OCI-LY7 (cell line): Measurements from ENCODE around the gene EGLN3. TPM values are rescaled to one million over a fixed set of nuclear protein-coding genes. Genes with fewer than 3 reads are reported as not detected.

Experiments
- BruUV-seq: library from RNA; stranded (reverse); fragments of 400-500 nt; replicated peaks from 2 replicates; lab custom pipeline; 2021; lab: Mats Ljungman, UMichigan
- CTCF ChIA-PET: fragments of 300-600 bp; sonication (Branson Sonifier 250); formaldehyde crosslinking; loops from one replicate; lab custom pipeline; 2022; ENCODE audit warnings: antibody characterized with exemption; ENCODE audit not compliant: unreplicated experiment; lab: Charles Lee
- POLR2A ChIA-PET: fragments of 300-600 bp; sonication (Branson Sonifier 250); formaldehyde crosslinking; loops from one replicate; lab custom pipeline; 2022; ENCODE audit warnings: antibody characterized with exemption; lab: Charles Lee
- DNase-seq: peaks from one replicate; pipeline ENCODE4 v3.0.0-alpha.2; 2015; ENCODE audit warnings: low spot score
- H2AFZ ChIP-seq: fragments of 200-600 bp; sonication (generic), shearing (Covaris generic); 2 replicates; pipeline ENCODE4 v1.6.1; 2014; ENCODE audit warnings: mild to moderate bottlenecking, antibody characterized with exemption, low read length, moderate library complexity
- H3K27ac ChIP-seq: fragments of 200-600 bp; sonication (generic); 2 replicates; pipeline ENCODE4 v1.5.1; 2014; ENCODE audit warnings: mixed run types, low read depth, mild to moderate bottlenecking, moderate library complexity, low read length, inconsistent platforms; ENCODE audit not compliant: poor library complexity, severe bottlenecking
- H3K36me3 ChIP-seq: fragments of 200-600 bp; sonication (generic); 2 replicates; pipeline ENCODE4 v1.6.1; 2014; ENCODE audit warnings: mild to moderate bottlenecking, antibody characterized with exemption, low read length, moderate library complexity, mixed read lengths; ENCODE audit not compliant: insufficient read depth
- H3K4me1 ChIP-seq: fragments of 200-600 bp; sonication (generic); 2 replicates; pipeline ENCODE4 v1.5.1; 2014; ENCODE audit warnings: mild to moderate bottlenecking, low read length; ENCODE audit not compliant: insufficient read depth, poor library complexity, severe bottlenecking
- H3K4me2 ChIP-seq: fragments of 200-600 bp; sonication (generic); 2 replicates; pipeline ENCODE4 v1.6.1; 2014; ENCODE audit warnings: mild to moderate bottlenecking, low read length
- H3K4me3 ChIP-seq: fragments of 200-600 bp; sonication (generic); 2 replicates; pipeline ENCODE4 v1.5.1; 2014; ENCODE audit warnings: mild to moderate bottlenecking, low read depth, low read length; ENCODE audit not compliant: poor library complexity, severe bottlenecking
- H3K79me2 ChIP-seq: fragments of 200-600 bp; sonication (generic); 2 replicates; pipeline ENCODE4 v1.6.1; 2016; ENCODE audit warnings: low read depth, mild to moderate bottlenecking, low read length, moderate library complexity, mixed read lengths; ENCODE audit not compliant: insufficient read depth
- H3K9me2 ChIP-seq: fragments of 200-600 bp; sonication (generic); 2 replicates; pipeline ENCODE4 v1.6.1; 2016; ENCODE audit warnings: mild to moderate bottlenecking, low read length, mixed read lengths; ENCODE audit not compliant: insufficient read depth
- H3K9me3 ChIP-seq: fragments of 200-600 bp; sonication (generic); 2 replicates; pipeline ENCODE4 v1.6.1; 2014; ENCODE audit warnings: mild to moderate bottlenecking, mixed run types, low read length, mixed read lengths
- H4K20me1 ChIP-seq: fragments of 200-600 bp; sonication (generic); 2 replicates; pipeline ENCODE4 v1.6.1; 2014; ENCODE audit warnings: mild to moderate bottlenecking, antibody characterized with exemption, low read length, moderate library complexity, mixed read lengths; ENCODE audit not compliant: insufficient read depth
- CTCF ChIP-seq: fragments of 200-600 bp; sonication (generic); conservative IDR thresholded peaks from 2 replicates; pipeline ENCODE4 v1.5.1; 2014; ENCODE audit warnings: mild to moderate bottlenecking, antibody characterized with exemption, low read length, moderate library complexity, mixed read lengths
- EZH2phosphoT487 ChIP-seq: fragments of 200-600 bp; sonication (generic); IDR thresholded peaks from 2 replicates; pipeline ENCODE4 v1.6.1; 2018; ENCODE audit warnings: low read depth, borderline replicate concordance, mild to moderate bottlenecking, mixed run types, antibody characterized with exemption, low read length, moderate library complexity, mixed read lengths
- intact Hi-C: fragments of 100-400 bp; cut with micrococcal nuclease; formaldehyde crosslinking; loops from one replicate; pipeline ENCODE4 v1.10.0; 2022; ENCODE audit not compliant: unreplicated experiment
- total RNA-seq, 2 experiments: library from RNA; depleted of rRNA in 1 of 2; stranded (reverse); fragments of >200 nt in 1 of 2; shearing (Covaris generic) in 1 of 2; gene quantifications; 2 replicates each; pipeline ENCODE4 v1.2.3, GENCODE V29; 2014 to 2022

The EGLN3 gene
- total RNA-seq, 2 experiments from 2014 or later, result not detected

GRCh38 chr14:33951183-33951840, 438 bp upstream of the EGLN3 start:
- intact Hi-C loops, result no loop called here
- no peak for TF ChIP-seq EZH2phosphoT487
- TF ChIP-seq CTCF, result no peak
- no peak overlapping the region for H3K4me2 ChIP-seq
- H3K4me3 ChIP-seq, result no peak overlapping the region
- no peaks in the 10 kb centered on the region for H3K9me2 ChIP-seq
- ChIA-PET CTCF (no interaction called here), POLR2A (interaction anchor here (0.7 kb wide), 1 partner anchor 158 kb away, joined by 3 read pairs; no protein-coding TSS in a partner anchor)
- H3K36me3 ChIP-seq, result no peaks in the 10 kb centered on the region
- H4K20me1 ChIP-seq, result no peaks in the 10 kb centered on the region
- no TSS peak for BruUV-seq
- no peaks in the 10 kb centered on the region for H3K9me3 ChIP-seq
- DNase-seq, result no peak
- H3K79me2 ChIP-seq, result no peaks in the 10 kb centered on the region
- no peak overlapping the region for H3K27ac ChIP-seq
- H2AFZ ChIP-seq, result no peak overlapping the region
- no peaks in the 10 kb centered on the region for H3K4me1 ChIP-seq

GRCh38 chr14:33949411-33949893, 1.4 kb downstream of the EGLN3 start:
- DNase-seq, result no peak
- no peaks in the 10 kb centered on the region for H3K9me3 ChIP-seq
- no peak overlapping the region for H3K27ac ChIP-seq
- TF ChIP-seq EZH2phosphoT487 (no peak), CTCF (no peak)
- no peaks in the 10 kb centered on the region for H3K4me1 ChIP-seq
- ChIA-PET POLR2A (no interaction called here), CTCF (no interaction called here)
- H3K79me2 ChIP-seq, result no peaks in the 10 kb centered on the region
- H4K20me1 ChIP-seq, result no peaks in the 10 kb centered on the region
- intact Hi-C loops, result no loop called here
- H3K9me2 ChIP-seq, result no peaks in the 10 kb centered on the region
- BruUV-seq, result no TSS peak
- H3K36me3 ChIP-seq, result no peaks in the 10 kb centered on the region
- no peak overlapping the region for H3K4me2 ChIP-seq
- H3K4me3 ChIP-seq, result no peak overlapping the region
- H2AFZ ChIP-seq, result no peak overlapping the region

- H3K4me2 ChIP-seq, result no peak overlapping the region
- no peaks in the 10 kb centered on the region for H3K36me3 ChIP-seq
- H4K20me1 ChIP-seq, result no peaks in the 10 kb centered on the region
- no peak for DNase-seq
- TF ChIP-seq CTCF (no peak), EZH2phosphoT487 (no peak)
- POLR2A ChIA-PET, result no interaction called here
- no peak overlapping the region for H2AFZ ChIP-seq
- H3K9me3 ChIP-seq, result no peaks in the 10 kb centered on the region
- intact Hi-C loops, result no loop called here
- no TSS peak for BruUV-seq
- H3K4me3 ChIP-seq, result no peak overlapping the region
- no peak overlapping the region for H3K27ac ChIP-seq
- H3K79me2 ChIP-seq, result no peaks in the 10 kb centered on the region
- no peaks in the 10 kb centered on the region for H3K4me1 ChIP-seq
- no peaks in the 10 kb centered on the region for H3K9me2 ChIP-seq
- CTCF ChIA-PET, result no interaction called here
Measured at GRCh38 chr14:33948869-33949408, 1.9 kb downstream of the EGLN3 start.
